GM23338 (cell line): Measurements from ENCODE around the gene TAF1B. TPM values are rescaled to one million over a fixed set of nuclear protein-coding genes. Genes with fewer than 3 reads are reported as not detected.

ENCODE experiments used
- ATAC-seq: fragments of 200-7000 bp; cut with Tn5 transposase; 3 replicates; pipeline ENCODE4 v1.9.1; 2020
- DNase-seq: peaks from one replicate; pipeline ENCODE4 v3.0.0-alpha.2; 2015; ENCODE audit warnings: low spot score
- H2AFZ ChIP-seq: fragments of 200-600 bp; sonication (generic); 2 replicates; pipeline ENCODE4 v1.8.0; 2016; ENCODE audit warnings: antibody characterized with exemption, mild to moderate bottlenecking, moderate library complexity
- H3F3A ChIP-seq: fragments of 200-600 bp; sonication (generic); replicated peaks from 2 replicates; pipeline ENCODE4 v1.8.0; 2017; ENCODE audit warnings: antibody characterized with exemption, mixed run types, low read depth
- H3K27ac ChIP-seq: fragments of 200-600 bp; sonication (generic); 2 replicates; pipeline ENCODE4 v1.6.1; 2016; ENCODE audit warnings: low read depth
- H3K27me3 ChIP-seq: fragments of 200-600 bp; sonication (generic); 2 replicates; pipeline ENCODE4 v1.8.0; 2016; ENCODE audit warnings: mild to moderate bottlenecking, mixed run types, moderate library complexity; ENCODE audit not compliant: insufficient read depth
- H3K36me3 ChIP-seq: fragments of 200-600 bp; sonication (generic); 2 replicates; pipeline ENCODE4 v1.8.0; 2016; ENCODE audit warnings: mild to moderate bottlenecking; ENCODE audit not compliant: insufficient read depth
- H3K4me1 ChIP-seq: fragments of 200-600 bp; sonication (generic); 2 replicates; pipeline ENCODE4 v1.8.0; 2016; ENCODE audit warnings: mild to moderate bottlenecking, moderate library complexity; ENCODE audit not compliant: insufficient read depth
- H3K4me2 ChIP-seq: fragments of 200-600 bp; sonication (generic); 2 replicates; pipeline ENCODE4 v1.7.1; 2017; ENCODE audit warnings: mixed run types
- H3K4me3 ChIP-seq: fragments of 200-600 bp; sonication (generic); 2 replicates; pipeline ENCODE4 v1.6.1; 2016; ENCODE audit warnings: mixed run types
- H3K79me2 ChIP-seq: fragments of 200-600 bp; sonication (generic); replicated peaks from 2 replicates; pipeline ENCODE4 v1.8.0; 2017; ENCODE audit warnings: mild to moderate bottlenecking; ENCODE audit not compliant: insufficient read depth
- H3K9me2 ChIP-seq: fragments of 200-600 bp; sonication (generic); 2 replicates; pipeline ENCODE4 v1.8.0; 2017; ENCODE audit not compliant: insufficient read depth
- H4K20me1 ChIP-seq: fragments of 200-600 bp; sonication (generic); replicated peaks from 2 replicates; pipeline ENCODE4 v1.8.0; 2017; ENCODE audit warnings: mild to moderate bottlenecking; ENCODE audit not compliant: insufficient read depth
- H3K27ac Mint-ChIP-seq: 2 replicates; pipeline ENCODE4 v1.8.0; 2020; ENCODE audit warnings: inconsistent platforms, mild to moderate bottlenecking, moderate library complexity, mixed read lengths
- H3K27me3 Mint-ChIP-seq: 3 replicates; pipeline ENCODE4 v1.8.0; 2022; ENCODE audit warnings: low read depth, mild to moderate bottlenecking, moderate library complexity, mixed read lengths, inconsistent platforms; ENCODE audit not compliant: insufficient read depth, poor library complexity
- H3K36me3 Mint-ChIP-seq: 3 replicates; pipeline ENCODE4 v1.8.0; 2021; ENCODE audit warnings: low read depth, mild to moderate bottlenecking, inconsistent platforms, moderate library complexity, mixed read lengths
- H3K4me1 Mint-ChIP-seq: 3 replicates; pipeline ENCODE4 v1.8.0; 2020; ENCODE audit warnings: mild to moderate bottlenecking, inconsistent platforms, mixed read lengths
- H3K4me3 Mint-ChIP-seq: 3 replicates; pipeline ENCODE4 v1.8.0; 2021; ENCODE audit warnings: moderate library complexity, mild to moderate bottlenecking, inconsistent platforms, mixed read lengths
- H3K9me3 Mint-ChIP-seq: 3 replicates; pipeline ENCODE4 v1.8.0; 2020; ENCODE audit warnings: moderate library complexity, mild to moderate bottlenecking, inconsistent platforms, mixed read lengths
- CREB1 ChIP-seq: fragments of 250-450 bp; sonication (Bioruptor Pico); IDR thresholded peaks from 2 replicates; pipeline ENCODE4 v1.5.0; 2020; ENCODE audit warnings: low read depth, mild to moderate bottlenecking, moderate library complexity
- EZH2 ChIP-seq: fragments of 200-600 bp; sonication (generic); IDR thresholded peaks from one replicate; pipeline ENCODE4 v1.8.0; 2017; ENCODE audit warnings: antibody characterized with exemption, mild to moderate bottlenecking, low read depth; ENCODE audit not compliant: unreplicated experiment
- EZH2phosphoT487 ChIP-seq: fragments of 200-600 bp; sonication (generic); IDR thresholded peaks from one replicate; pipeline ENCODE4 v1.8.1; 2018; ENCODE audit warnings: antibody characterized with exemption; ENCODE audit not compliant: unreplicated experiment
- JUNB ChIP-seq: IDR thresholded peaks from one replicate; pipeline ENCODE4 v1.6.1; 2016; ENCODE audit warnings: antibody characterized with exemption; ENCODE audit not compliant: unreplicated experiment
- NANOG ChIP-seq: IDR thresholded peaks from 2 replicates; pipeline ENCODE4 v1.6.1; 2016; ENCODE audit warnings: antibody characterized with exemption, borderline replicate concordance
- POLR2AphosphoS5 ChIP-seq: IDR thresholded peaks from 2 replicates; pipeline ENCODE4 v1.6.1; 2016; ENCODE audit warnings: antibody characterized with exemption, low read depth
- REST ChIP-seq: IDR thresholded peaks from one replicate; pipeline ENCODE4 v1.6.1; 2018; ENCODE audit warnings: antibody characterized with exemption; ENCODE audit not compliant: unreplicated experiment
- STAT1 ChIP-seq: IDR thresholded peaks from one replicate; pipeline ENCODE4 v1.6.1; 2016; ENCODE audit warnings: antibody characterized with exemption; ENCODE audit not compliant: unreplicated experiment
- ZNF114 ChIP-seq: fragments of 250-450 bp; sonication (Bioruptor Pico); IDR thresholded peaks from 2 replicates; pipeline ENCODE4 v1.5.0; 2020; ENCODE audit warnings: mild to moderate bottlenecking, moderate library complexity
- ZNF331 ChIP-seq: fragments of 250-450 bp; sonication (Bioruptor Pico); IDR thresholded peaks from 2 replicates; pipeline ENCODE4 v1.5.0; 2020; ENCODE audit warnings: low read depth, mild to moderate bottlenecking, moderate library complexity
- polyA plus RNA-seq: library from polyadenylated mRNA; unstranded; fragments of >200 nt; fragmentation: Nextera tagmentation; extraction: Ambion mirVana; gene quantifications from 2 replicates; pipeline ENCODE4 v1.2.1, GENCODE V29; 2016
- total RNA-seq: library from RNA; depleted of rRNA; stranded (reverse); fragments of >200 nt; shearing (Covaris generic); gene quantifications from 2 replicates; pipeline ENCODE4 v1.2.3, GENCODE V29; 2014
- TF ChIP-seq, protein P1 (sequence below), 2 experiments: fragments of 200-600 bp in 1 of 2; sonication (generic) in 1 of 2; conservative IDR thresholded peaks; 2 replicates each; pipeline versions ENCODE4 v1.5.1 to v1.6.1; 2016 to 2017; ENCODE audit warnings: antibody characterized with exemption in 2 of 2, low read depth in 2 of 2, mild to moderate bottlenecking in 2 of 2, moderate library complexity in 1 of 2

TAF1B gene
- total and polyA plus RNA-seq, 2 experiments from 2014 or later, result 22.2 to 28.9 TPM

DNA sequence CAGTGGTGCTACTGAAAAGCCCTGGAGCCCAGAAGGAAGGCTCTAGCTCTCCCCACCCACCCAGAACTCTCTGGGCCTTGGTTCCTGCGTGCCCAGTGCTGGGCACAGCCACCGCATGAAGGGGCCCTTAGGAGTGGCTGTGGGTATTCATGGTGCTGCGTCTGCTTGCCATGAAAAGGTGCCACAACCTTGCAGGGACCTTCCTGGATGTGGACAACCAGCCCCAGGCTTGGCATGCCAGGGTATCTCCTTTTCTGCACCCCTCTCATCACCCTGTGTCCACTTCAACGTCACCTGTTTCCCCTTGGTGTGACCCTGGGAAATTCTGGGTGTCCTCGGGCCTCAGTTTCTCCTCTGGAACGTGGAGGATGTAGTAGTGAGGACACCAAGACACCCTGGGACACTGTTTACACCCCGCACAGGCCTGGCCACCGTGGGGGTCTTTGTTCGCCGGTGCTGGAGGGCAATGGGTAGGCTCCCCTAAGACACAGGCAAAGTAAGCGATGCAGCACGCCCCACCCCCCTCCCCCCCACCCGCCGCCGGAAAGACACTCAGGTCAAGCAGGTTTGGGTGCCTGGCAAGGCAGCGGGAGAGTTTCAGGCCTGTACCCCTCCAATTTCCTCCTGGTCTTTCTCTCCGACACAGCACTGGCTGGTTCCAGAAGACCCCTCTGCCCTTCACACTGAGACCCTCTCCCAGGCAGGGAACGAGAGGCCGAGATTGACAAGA, 34.8 kb upstream of the TAF1B start:
- no peaks in the 10 kb centered on the region for H3F3A ChIP-seq
- H3K36me3 ChIP-seq, result no peaks in the 10 kb centered on the region
- Mint-ChIP-seq H3K9me3 (no peaks in the 10 kb centered on the region), H3K4me1 (no peaks in the 10 kb centered on the region; the same call in 2 of the 3 replicates), H3K27me3 (peaks cover 8% of the 10 kb centered on the region), H3K36me3 (no peaks in the 10 kb centered on the region; the same call in 2 of the 3 replicates), H3K4me3 (no peak overlapping the region), H3K27ac (no peak overlapping the region)
- no peak for DNase-seq
- no peaks in the 10 kb centered on the region for H3K27me3 ChIP-seq
- no peaks in the 10 kb centered on the region for H3K4me1 ChIP-seq
- H3K27ac ChIP-seq, result no peak overlapping the region
- no peak overlapping the region for H3K4me3 ChIP-seq
- H3K9me2 ChIP-seq, result no peaks in the 10 kb centered on the region
- TF ChIP-seq JUNB (no peak), STAT1 (no peak), ZNF114 (CRISPR knock-in tag) (no peak), CREB1 (CRISPR knock-in tag) (no peak), NANOG (no peak), EZH2 (no peak), REST (no peak), ZNF331 (no peak), EZH2phosphoT487 (no peak), POLR2AphosphoS5 (no peak)
- TF ChIP-seq, protein P1, sequence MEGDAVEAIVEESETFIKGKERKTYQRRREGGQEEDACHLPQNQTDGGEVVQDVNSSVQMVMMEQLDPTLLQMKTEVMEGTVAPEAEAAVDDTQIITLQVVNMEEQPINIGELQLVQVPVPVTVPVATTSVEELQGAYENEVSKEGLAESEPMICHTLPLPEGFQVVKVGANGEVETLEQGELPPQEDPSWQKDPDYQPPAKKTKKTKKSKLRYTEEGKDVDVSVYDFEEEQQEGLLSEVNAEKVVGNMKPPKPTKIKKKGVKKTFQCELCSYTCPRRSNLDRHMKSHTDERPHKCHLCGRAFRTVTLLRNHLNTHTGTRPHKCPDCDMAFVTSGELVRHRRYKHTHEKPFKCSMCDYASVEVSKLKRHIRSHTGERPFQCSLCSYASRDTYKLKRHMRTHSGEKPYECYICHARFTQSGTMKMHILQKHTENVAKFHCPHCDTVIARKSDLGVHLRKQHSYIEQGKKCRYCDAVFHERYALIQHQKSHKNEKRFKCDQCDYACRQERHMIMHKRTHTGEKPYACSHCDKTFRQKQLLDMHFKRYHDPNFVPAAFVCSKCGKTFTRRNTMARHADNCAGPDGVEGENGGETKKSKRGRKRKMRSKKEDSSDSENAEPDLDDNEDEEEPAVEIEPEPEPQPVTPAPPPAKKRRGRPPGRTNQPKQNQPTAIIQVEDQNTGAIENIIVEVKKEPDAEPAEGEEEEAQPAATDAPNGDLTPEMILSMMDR (conservative IDR thresholded peaks at IDR 0.05; ENCODE audit: low read depth in 2 of 2), result no peak
- H2AFZ ChIP-seq, result peak overlapping the region; percentile 52; the same call in 1 of the 2 replicates
- no peaks in the 10 kb centered on the region for H4K20me1 ChIP-seq
- H3K79me2 ChIP-seq, result no peaks in the 10 kb centered on the region
- H3K4me2 ChIP-seq, result no peak overlapping the region
- ATAC-seq, result no peak

DNA sequence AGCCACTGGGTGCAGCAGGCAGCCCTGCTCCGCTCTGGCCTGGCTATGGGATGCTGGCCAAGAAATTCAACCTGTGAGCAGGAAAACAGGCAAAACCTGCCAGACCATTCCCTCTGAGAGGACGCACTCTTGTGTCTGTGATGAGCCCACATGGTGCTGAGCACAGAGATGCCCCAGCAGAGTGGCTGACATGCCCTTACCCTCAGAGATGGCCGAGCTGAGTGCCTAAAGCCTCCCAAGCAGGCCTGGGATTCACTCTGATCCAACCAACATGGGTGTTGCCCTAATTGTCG, 34.3 kb upstream of the TAF1B start:
- ATAC-seq, result no peak
- Histone ChIP-seq H4K20me1 (no peaks in the 10 kb centered on the region), H3K27me3 (no peaks in the 10 kb centered on the region), H3K79me2 (no peaks in the 10 kb centered on the region), H2AFZ (peak overlapping the region; percentile 52; the same call in 1 of the 2 replicates), H3K27ac (no peak overlapping the region), H3F3A (no peaks in the 10 kb centered on the region), H3K4me3 (no peak overlapping the region), H3K36me3 (no peaks in the 10 kb centered on the region), H3K9me2 (no peaks in the 10 kb centered on the region), H3K4me1 (no peaks in the 10 kb centered on the region), H3K4me2 (no peak overlapping the region)
- no peak for DNase-seq
- Mint-ChIP-seq H3K36me3 (no peaks in the 10 kb centered on the region; the same call in 2 of the 3 replicates), H3K9me3 (no peaks in the 10 kb centered on the region), H3K27me3 (peaks cover 8% of the 10 kb centered on the region), H3K4me1 (no peaks in the 10 kb centered on the region; the same call in 2 of the 3 replicates), H3K27ac (no peak overlapping the region), H3K4me3 (no peak overlapping the region)
- TF ChIP-seq EZH2, result no peak
- TF ChIP-seq, protein P1 (conservative IDR thresholded peaks at IDR 0.05; ENCODE audit: low read depth in 2 of 2), result no peak
